GM04503 (cell line): Measurements from ENCODE around the gene AFF3.

Source experiments
- DNase-seq: peaks from one replicate; pipeline ENCODE4 v3.0.0-alpha.2; 2012; ENCODE audit warnings: low read depth

The AFF3 gene

GRCh38 chr2:99857867-99858444 lies 284.4 kb downstream of the AFF3 start:
- no peak for DNase-seq

GRCh38 chr2:99857372-99857771 lies 285.0 kb downstream of the AFF3 start:
- no peak for DNase-seq

DNA sequence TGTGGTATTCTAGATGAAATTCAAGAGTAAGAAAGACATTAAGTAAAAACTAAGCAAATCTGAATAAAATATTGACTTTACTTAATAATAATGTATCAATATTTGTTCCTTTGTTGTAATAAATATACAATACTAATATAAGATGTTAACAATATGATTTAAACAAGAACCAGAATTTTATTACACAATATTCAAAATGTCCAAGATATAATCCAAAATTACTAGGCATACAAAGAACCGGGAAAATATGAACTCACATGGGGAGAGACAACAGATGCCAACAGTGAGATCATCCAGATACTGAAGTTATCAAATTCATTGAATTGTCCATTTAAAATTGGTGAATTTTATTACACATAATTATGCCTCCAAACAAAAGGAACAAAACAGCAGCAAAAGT lies 286.3 kb downstream of the AFF3 start:
- no peak for DNase-seq

GRCh38 chr2:99854236-99854852 lies 288.0 kb downstream of the AFF3 start:
- no peak for DNase-seq

DNA sequence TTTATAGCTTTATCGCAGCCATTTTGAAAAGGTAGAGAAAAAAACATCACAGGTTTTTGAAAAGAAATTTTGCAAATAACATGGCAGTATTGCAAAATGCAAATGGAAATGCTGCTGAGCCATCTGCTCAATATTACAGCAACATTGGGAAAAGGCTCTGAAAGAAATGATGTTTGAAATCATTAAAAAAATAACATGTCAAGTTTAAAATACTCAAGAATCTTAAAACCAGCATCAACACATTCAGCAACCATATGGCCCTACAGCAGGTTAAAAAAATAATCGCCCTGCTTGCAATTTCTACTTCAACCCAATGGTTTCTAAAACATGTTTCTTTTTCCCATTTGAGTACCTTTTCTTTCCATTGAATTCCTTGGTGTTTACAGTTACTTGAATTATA lies 289.4 kb downstream of the AFF3 start:
- no peak for DNase-seq

- no peak for DNase-seq
Measured at GRCh38 chr2:99852376-99852934, 289.9 kb downstream of the AFF3 start.

- no peak for DNase-seq
Measured at GRCh38 chr2:99851811-99852210, 290.6 kb downstream of the AFF3 start.

DNA sequence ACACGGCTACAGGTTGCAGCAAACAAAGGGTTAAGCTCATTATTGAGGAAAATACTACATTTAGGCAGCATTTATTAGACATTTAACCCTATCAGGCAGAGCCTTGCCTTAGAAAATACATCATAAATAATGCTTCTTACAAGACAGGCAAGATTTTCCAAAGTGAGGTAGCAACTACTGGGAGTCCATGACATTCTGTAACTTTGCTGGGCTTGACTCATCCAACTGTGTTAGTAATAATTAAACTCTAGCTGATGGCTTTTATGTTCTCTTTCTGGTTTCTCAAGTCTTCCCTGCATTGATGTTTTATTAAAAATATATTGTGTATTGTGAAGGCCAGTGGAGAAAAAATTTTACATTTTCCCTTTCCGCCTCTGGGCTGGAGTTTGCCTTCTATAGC lies 291.3 kb downstream of the AFF3 start:
- DNase-seq = no peak

DNA sequence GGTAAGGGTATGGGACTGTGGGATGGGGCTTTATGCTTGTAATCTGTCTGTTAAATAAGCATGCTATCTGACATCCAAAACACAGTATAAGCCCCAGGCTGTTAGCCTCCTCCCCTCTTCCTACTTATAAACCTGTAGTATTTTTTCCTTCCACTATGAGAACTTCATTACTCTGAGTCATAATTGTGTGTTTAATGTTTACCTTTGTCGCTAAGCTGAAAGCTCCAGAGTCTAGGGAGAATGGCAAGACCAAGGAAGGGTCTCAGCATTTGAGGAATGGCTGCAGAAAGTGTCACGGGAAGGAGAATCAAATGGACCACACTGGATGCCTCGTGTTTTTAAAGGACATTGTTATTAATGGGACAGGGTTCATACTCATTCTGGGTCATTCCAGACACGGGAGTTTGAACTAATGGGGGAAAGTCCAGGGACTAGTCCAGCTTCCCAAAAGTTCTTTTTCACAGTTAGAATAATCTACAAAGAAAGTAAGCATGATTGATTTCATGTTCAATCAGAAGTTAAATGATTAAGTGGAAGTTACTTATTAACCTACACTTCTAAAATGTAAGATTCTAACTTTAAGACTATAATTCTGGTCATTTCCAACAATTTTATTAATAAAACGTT lies 292.2 kb downstream of the AFF3 start:
- no peak for DNase-seq

GRCh38 chr2:99846462-99847107 lies 295.8 kb downstream of the AFF3 start:
- DNase-seq = no peak

GRCh38 chr2:99845296-99845695 lies 297.1 kb downstream of the AFF3 start:
- no peak for DNase-seq

DNA sequence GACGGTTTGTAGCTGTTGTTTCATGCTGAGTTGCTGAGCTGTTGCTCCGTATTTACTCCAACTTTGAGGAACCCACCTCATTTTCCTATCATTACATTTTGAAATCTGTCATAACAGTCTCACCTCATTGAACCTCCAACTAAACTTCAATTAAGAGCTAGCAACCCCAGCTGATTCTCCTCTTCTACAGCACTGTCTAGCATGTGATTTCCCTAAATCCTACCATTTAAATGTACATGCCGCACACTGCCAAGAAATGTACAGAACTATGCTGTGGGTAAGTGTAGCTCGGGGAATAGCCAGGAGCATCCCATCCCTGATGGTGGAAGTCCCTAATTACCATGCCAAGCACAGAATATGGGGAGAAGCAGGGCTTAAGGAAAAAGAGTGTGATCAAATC lies 299.9 kb downstream of the AFF3 start:
- no peak for DNase-seq

DNA sequence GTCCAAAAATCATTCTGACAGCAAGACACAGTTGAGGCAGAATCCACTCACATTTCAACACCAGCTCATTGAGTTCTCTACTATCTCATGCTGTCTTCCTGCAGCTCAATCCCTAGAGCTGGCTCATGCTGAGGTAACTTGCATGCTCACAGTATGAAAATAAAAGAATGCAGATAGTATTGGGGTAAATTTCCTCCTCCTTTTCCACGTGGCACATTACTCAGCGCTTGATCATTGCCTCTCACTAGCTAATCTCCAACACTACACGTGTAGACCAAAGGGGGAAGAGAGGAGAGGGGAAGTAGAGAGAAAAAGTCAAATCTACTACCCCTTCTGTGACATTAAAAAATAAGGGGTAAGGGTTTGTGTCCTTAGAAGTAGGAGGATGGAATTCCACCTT lies 300.6 kb downstream of the AFF3 start:
- DNase-seq = no peak

DNA sequence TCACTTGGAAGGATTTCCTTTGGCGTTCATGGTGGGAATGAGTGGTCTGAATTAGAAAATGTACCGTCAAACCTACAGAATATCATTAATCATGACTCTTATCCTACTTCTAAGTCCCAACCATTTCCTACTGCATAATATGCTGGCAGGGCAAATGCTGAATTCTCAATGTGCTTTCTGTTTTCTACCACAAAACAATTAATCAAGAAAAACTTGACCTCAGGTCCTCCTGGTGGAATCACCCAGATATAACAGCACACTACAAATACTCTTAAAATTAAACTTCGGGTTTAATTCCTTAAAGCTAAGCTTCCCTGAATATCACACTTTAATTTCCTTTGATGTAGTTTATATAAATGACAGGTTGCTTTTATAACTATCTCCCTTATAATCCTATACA lies 301.6 kb downstream of the AFF3 start:
- DNase-seq = no peak

DNA sequence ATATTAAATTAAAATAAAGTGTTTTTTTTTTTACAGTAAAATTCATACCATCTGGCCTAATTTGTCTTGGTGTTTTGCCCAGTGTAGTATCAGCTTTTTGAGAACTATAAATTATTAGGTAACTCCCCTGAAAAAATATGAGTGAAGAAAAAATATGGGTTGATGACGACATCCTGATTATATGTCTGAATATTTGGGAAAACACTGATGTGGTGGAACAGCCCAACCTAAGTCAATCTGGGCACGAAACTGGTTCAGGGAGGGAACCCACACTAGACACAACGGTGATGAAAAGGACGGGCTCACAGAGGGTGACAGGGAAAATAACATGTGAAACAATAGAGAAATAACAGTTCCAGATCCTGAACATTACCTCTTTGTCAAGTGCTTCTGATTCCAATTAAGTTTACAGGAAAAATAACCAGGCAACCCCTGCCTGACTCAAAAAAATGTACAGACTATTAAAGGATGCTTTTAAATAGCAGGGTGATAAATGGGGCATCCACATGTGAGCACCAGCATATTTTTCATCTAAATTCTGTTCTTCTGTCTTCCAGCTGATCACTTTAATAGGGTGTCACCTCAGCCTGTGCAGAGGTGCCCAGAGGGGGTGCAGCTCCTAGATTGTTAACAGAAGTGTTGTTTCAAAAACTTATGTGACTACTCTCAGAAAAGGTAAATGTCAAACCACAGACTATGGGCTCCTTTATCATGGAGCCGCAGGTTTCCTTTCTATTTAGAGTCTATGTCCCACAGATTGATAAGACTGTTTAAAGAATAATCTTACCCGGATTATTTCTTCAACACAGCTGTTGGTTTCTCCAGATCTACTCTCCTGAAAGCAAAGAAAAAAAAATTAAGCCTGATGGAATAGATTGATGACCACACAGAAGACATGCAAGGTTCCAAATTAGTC lies 305.4 kb downstream of the AFF3 start:
- peak; percentile 22 for DNase-seq

- DNase-seq = no peak
Measured at GRCh38 chr2:99834426-99834825, 308.0 kb downstream of the AFF3 start.

GRCh38 chr2:99833586-99834201 lies 308.7 kb downstream of the AFF3 start:
- no peak for DNase-seq

DNA sequence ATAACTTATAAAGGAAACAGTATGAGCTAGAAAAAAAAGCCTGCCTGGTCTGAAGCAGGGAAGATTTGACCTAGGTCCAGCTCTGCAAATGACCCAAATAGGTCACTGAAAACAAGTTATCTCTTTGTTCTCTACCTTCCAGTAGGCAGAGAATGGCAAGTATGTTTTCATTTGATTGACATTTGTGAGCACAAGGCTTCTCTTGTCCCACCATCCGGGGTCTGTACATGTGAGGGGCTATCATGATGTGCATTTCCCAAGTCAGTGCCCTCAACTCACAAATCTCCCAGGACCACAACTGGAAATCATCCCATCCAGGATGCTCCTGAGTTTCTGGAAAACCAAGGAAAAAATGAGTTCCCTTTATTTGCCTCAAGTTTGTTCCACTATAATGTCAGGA lies 309.5 kb downstream of the AFF3 start:
- DNase-seq = no peak

DNA sequence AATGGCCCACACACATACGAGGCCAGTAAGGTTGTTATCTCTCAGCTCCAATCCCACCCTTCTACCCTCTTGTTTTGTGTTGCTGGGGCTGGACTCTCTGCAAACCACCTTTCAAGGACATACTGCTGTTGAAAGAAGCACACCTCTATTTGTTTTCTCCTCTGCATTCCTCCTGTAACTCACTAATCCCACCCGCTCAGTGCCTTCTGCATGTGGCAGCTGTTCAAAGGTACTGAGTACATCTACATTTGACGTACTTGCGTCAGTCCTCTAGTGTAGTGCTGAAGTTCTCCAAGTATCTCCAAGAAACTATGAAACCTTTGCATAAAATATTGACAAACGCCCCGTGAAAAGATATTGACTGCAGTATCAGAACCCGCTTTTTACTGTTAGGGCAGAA lies 310.6 kb downstream of the AFF3 start:
- no peak for DNase-seq

DNA sequence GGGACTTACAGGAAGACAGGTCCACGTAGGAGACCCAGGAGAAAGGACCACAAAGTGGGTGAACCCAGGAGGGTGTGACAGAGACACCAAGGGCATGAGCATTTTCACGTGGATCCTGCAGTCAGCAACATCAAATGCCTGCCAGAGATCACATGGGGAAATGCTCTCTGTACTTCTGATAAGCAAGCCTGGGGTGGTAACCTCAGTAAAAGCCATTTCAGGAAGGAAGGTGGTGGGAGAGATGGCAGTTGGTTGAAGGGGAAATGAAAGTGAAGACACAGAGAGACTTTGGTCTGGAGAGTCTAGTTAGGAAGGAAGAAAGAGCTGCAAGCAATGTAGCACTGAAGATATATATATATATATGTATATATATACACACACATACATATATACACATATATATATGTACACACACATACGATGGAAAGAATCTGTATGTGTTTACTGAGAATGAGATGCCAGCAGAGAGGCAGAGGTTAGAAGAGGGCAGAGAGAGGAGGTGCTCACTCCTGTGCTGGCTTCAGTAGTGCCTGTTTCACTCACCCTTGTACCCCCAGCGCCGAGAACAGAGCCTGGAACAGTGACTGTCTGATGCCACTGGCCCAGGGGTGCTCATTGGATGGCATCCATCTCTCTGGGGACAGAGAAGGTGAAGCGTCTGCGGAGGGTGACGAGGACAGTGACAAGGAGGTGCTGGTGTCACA lies 314.9 kb downstream of the AFF3 start:
- DNase-seq = no peak

DNA sequence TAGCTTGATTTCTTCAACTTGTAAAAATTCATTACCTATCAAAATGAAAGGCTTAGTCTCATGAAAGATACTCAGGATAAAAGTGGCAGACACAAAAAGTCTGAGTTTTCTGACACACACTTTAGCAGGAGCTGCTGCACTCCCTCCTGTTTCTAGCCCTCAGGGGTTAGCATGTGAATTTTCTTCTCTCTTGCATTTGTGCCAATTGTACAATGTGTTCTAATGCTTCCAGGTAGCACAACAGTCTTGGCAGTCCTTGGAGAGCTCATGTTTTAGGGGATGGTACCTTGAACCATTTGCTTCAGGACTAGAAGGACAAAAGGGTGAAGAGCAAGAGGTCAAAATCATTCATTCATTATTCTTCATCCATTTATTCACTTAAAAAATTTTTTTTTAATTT lies 316.8 kb downstream of the AFF3 start:
- no peak for DNase-seq
